GM13977 (cell line): ENCODE data around the gene CILP2.
A peak's percentile ranks its signal among the peaks of the same experiment; 100 is the strongest.

ENCODE experiments used
- DNase-seq: peaks from one replicate; pipeline ENCODE4 v3.0.0; 2012; ENCODE audit warnings: low spot score
- in situ Hi-C: fragments of 300-500 bp; cut with MboI; formaldehyde crosslinking; loops from one replicate; pipeline ENCODE4 v1.12.0; 2022; ENCODE audit warnings: low sequenced_read_pairs, low pct_unique_long_range_greater_than_20kb, mixed read lengths, inconsistent platforms; ENCODE audit not compliant: unreplicated experiment
- TF ChIP-seq, protein P1 (sequence below): IDR thresholded peaks from 2 replicates; pipeline ENCODE4 v1.5.1; 2012; ENCODE audit warnings: mild to moderate bottlenecking, control low read depth; ENCODE audit not compliant: insufficient read depth; ENCODE audit errors: extremely low read depth, missing control alignments

The CILP2 gene

DNA sequence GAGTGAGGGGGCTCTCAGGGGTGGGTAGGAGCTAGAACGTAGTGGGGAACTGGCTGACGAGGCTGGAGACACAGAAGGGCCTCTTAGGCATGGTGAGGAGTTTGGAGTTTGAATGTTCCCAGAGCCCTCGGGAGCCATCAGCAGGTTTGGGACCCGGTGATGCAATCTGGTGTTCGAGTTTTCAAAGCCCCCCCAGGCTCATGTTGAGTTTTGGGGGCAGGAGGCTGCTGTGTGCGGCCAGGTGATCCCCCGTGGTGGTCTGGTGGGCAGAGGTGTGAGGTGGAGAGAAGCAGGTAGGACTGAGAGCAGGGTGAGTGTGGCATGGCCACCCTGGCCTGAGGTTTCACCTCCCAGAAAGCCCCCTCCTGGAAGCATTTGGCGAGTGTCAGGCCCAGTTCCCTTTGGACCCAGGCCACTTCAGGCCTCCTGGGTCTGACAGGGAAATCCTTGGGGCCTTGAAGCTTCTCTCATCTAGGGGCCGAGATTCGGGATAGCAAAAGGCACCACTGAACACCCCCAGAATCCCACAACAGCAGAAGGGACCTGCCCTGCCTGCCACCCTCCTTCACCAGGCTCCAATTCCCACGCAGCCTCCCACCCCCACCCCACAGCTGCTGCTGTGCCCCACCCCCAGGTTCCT lies 8.2 kb upstream of the CILP2 start:
- DNase-seq: no peak
- TF ChIP-seq, protein P1, sequence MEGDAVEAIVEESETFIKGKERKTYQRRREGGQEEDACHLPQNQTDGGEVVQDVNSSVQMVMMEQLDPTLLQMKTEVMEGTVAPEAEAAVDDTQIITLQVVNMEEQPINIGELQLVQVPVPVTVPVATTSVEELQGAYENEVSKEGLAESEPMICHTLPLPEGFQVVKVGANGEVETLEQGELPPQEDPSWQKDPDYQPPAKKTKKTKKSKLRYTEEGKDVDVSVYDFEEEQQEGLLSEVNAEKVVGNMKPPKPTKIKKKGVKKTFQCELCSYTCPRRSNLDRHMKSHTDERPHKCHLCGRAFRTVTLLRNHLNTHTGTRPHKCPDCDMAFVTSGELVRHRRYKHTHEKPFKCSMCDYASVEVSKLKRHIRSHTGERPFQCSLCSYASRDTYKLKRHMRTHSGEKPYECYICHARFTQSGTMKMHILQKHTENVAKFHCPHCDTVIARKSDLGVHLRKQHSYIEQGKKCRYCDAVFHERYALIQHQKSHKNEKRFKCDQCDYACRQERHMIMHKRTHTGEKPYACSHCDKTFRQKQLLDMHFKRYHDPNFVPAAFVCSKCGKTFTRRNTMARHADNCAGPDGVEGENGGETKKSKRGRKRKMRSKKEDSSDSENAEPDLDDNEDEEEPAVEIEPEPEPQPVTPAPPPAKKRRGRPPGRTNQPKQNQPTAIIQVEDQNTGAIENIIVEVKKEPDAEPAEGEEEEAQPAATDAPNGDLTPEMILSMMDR: no peak
- in situ Hi-C loops: loop anchor here (10.0 to 25.0 kb wide), 3 partner anchors 115 to 707 kb away; partner anchors contain the start of gene GMIP

- TF ChIP-seq, protein P1: no peak
- DNase-seq: no peak
- in situ Hi-C loops: loop anchor here (25.0 kb wide), 2 partner anchors 432 to 707 kb away; no protein-coding TSS in a partner anchor
Observed at GRCh38 chr19:19530423-19530804, 7.7 kb upstream of the CILP2 start.

GRCh38 chr19:19530889-19531288 lies 7.2 kb upstream of the CILP2 start:
- in situ Hi-C loops: loop anchor here (25.0 kb wide), 2 partner anchors 431 to 706 kb away; no protein-coding TSS in a partner anchor
- TF ChIP-seq, protein P1: no peak
- DNase-seq: no peak

GRCh38 chr19:19531951-19532805 lies 5.9 kb upstream of the CILP2 start:
- peak; percentile 90 for DNase-seq
- in situ Hi-C loops: loop anchor here (25.0 kb wide), 2 partner anchors 430 to 705 kb away; no protein-coding TSS in a partner anchor
- TF ChIP-seq, protein P1: peak; percentile 98

- no peak for DNase-seq
- TF ChIP-seq, protein P1: no peak
- in situ Hi-C loops: loop anchor here (25.0 kb wide), 2 partner anchors 429 to 704 kb away; no protein-coding TSS in a partner anchor
Observed at GRCh38 chr19:19532806-19533701, 5.0 kb upstream of the CILP2 start.

- in situ Hi-C loops: loop anchor here (25.0 kb wide), 2 partner anchors 428 to 703 kb away; no protein-coding TSS in a partner anchor
- TF ChIP-seq, protein P1: no peak
- no peak for DNase-seq
Observed at GRCh38 chr19:19533841-19534240, 4.2 kb upstream of the CILP2 start.
